IMR-90 (cell line): Measurements from ENCODE around the gene BACH1.

Experiments
- CHD1 ChIP-seq: IDR thresholded peaks from 2 replicates; pipeline ENCODE4 v1.6.1; 2012; ENCODE audit warnings: low read depth, low read length, improper control_type of control experiment
- CTCF ChIP-seq: conservative IDR thresholded peaks from 2 replicates; pipeline ENCODE4 v1.5.1; 2012; ENCODE audit warnings: mild to moderate bottlenecking, low read depth, low read length, improper control_type of control experiment
- FOS ChIP-seq: fragments of 150-350 bp; IDR thresholded peaks from 2 replicates; pipeline ENCODE4 v1.6.1; 2016; ENCODE audit warnings: low read depth, low read length
- MAFK ChIP-seq: IDR thresholded peaks from 2 replicates; pipeline ENCODE4 v1.6.1; 2012; ENCODE audit warnings: low read depth, low read length, improper control_type of control experiment

- no peak for TF ChIP-seq CTCF
- TF ChIP-seq FOS: no peak
- TF ChIP-seq MAFK: no peak
- TF ChIP-seq CHD1: no peak
Observed at GRCh38 chr21:29333406-29333805, 34.7 kb downstream of the BACH1 start.
